Left hindlimb (tissue), 1 donor: ENCODE data around the gene INTS7.
A peak's percentile ranks its signal among the peaks of the same experiment; 100 is the strongest.

Source experiments
- DNase-seq: peaks from one replicate; pipeline ENCODE4 v3.0.0-alpha.2; 2018

Gene INTS7

GRCh38 chr1:211902624-211903291 lies 132.6 kb downstream of the INTS7 start:
- DNase-seq = no peak

GRCh38 chr1:211901945-211902344 lies 133.4 kb downstream of the INTS7 start:
- no peak for DNase-seq

GRCh38 chr1:211900441-211900840 lies 134.9 kb downstream of the INTS7 start:
- no peak for DNase-seq

GRCh38 chr1:211896958-211897357 lies 138.4 kb downstream of the INTS7 start:
- DNase-seq = peak; percentile 44

GRCh38 chr1:211895126-211895759 lies 140.1 kb downstream of the INTS7 start:
- no peak for DNase-seq

- no peak for DNase-seq
These were observed 141.0 kb downstream of the INTS7 start for GRCh38 chr1:211894312-211894711.

GRCh38 chr1:211893260-211893659 lies 142.1 kb downstream of the INTS7 start:
- no peak for DNase-seq

GRCh38 chr1:211892577-211892976 lies 142.8 kb downstream of the INTS7 start:
- DNase-seq = no peak

GRCh38 chr1:211891708-211892107 lies 143.6 kb downstream of the INTS7 start:
- DNase-seq = no peak
